ENCODE data around the gene ALOX15.

DNA sequence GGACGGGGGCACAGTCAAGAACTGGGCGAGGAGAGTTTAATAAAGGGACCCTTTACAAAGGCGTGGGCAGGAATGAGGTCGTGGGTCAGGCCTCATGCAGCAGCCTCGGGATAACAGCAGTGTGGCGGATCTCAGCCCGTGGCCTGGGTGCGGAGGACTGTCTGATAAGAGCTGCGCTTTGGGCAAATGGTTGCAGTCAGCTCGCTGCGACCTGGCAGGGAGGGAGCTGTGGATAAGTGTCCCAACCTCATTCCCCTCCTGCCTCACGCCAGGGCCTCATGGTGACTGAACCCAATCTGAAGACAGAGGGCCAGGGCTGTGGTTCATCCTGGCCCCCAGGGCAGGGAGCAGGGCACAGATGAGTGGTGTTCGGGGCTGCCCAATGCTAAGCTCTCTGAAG, 43.5 kb downstream of the ALOX15 start:
- TF ChIP-seq, protein P1, sequence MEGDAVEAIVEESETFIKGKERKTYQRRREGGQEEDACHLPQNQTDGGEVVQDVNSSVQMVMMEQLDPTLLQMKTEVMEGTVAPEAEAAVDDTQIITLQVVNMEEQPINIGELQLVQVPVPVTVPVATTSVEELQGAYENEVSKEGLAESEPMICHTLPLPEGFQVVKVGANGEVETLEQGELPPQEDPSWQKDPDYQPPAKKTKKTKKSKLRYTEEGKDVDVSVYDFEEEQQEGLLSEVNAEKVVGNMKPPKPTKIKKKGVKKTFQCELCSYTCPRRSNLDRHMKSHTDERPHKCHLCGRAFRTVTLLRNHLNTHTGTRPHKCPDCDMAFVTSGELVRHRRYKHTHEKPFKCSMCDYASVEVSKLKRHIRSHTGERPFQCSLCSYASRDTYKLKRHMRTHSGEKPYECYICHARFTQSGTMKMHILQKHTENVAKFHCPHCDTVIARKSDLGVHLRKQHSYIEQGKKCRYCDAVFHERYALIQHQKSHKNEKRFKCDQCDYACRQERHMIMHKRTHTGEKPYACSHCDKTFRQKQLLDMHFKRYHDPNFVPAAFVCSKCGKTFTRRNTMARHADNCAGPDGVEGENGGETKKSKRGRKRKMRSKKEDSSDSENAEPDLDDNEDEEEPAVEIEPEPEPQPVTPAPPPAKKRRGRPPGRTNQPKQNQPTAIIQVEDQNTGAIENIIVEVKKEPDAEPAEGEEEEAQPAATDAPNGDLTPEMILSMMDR (conservative IDR thresholded peaks at IDR 0.05 in 1 of 2, IDR thresholded peaks at IDR 0.05 in 1 of 2; ENCODE audit: low read depth in 1 of 2, low read length in 2 of 2): no peak
- no peak for TF ChIP-seq EZH2 (IDR thresholded peaks at IDR 0.05; ENCODE audit: low read length, missing control alignments)
